ENCODE results near the gene PWP1.

GRCh38 chr12:107660235-107660634 lies 25.4 kb upstream of the PWP1 start:
- TF ChIP-seq GATA2 (IDR thresholded peaks at IDR 0.05; ENCODE audit: low read depth, low read length) (no peak), GATA3 (IDR thresholded peaks at IDR 0.05; ENCODE audit: low read depth, low read length) (no peak)

All from SH-SY5Y (cell line).